RWPE2 (cell line): Measurements from ENCODE around the gene CARD9.

Experiments
- ATAC-seq: fragments of 200-7000 bp; cut with Tn5 transposase; 3 replicates; pipeline ENCODE4 v1.9.1; 2021; ENCODE audit warnings: low read depth
- DNase-seq: peaks from one replicate; pipeline ENCODE4 v3.0.0-alpha.2; 2020; ENCODE audit warnings: low spot score
- H3K27ac ChIP-seq: fragments of 450-650 bp; 2 replicates; pipeline ENCODE4 v1.5.1; 2017; ENCODE audit warnings: mild to moderate bottlenecking; ENCODE audit not compliant: poor library complexity, severe bottlenecking
- H3K27me3 ChIP-seq: fragments of 250-450 bp; sonication (Bioruptor Pico); 2 replicates; pipeline ENCODE4 v1.5.1; 2021; ENCODE audit warnings: mild to moderate bottlenecking, moderate library complexity; ENCODE audit not compliant: insufficient read depth, poor library complexity, severe bottlenecking
- H3K36me3 ChIP-seq: fragments of 250-450 bp; sonication (Bioruptor Pico); 2 replicates; pipeline ENCODE4 v1.5.1; 2020; ENCODE audit warnings: low read depth, mild to moderate bottlenecking, moderate library complexity
- H3K4me1 ChIP-seq: fragments of 250-450 bp; sonication (Bioruptor Pico); 2 replicates; pipeline ENCODE4 v1.5.1; 2021; ENCODE audit warnings: mild to moderate bottlenecking, moderate library complexity; ENCODE audit not compliant: insufficient read depth, poor library complexity, severe bottlenecking
- H3K4me3 ChIP-seq: fragments of 250-450 bp; sonication (Bioruptor Pico); 2 replicates; pipeline ENCODE4 v1.5.1; 2021; ENCODE audit warnings: mild to moderate bottlenecking, moderate library complexity; ENCODE audit not compliant: severe bottlenecking
- H3K9me3 ChIP-seq: fragments of 250-450 bp; sonication (Bioruptor Pico); 2 replicates; pipeline ENCODE4 v1.5.1; 2021; ENCODE audit warnings: mild to moderate bottlenecking, moderate library complexity; ENCODE audit not compliant: severe bottlenecking
- CTCF ChIP-seq: fragments of 450-650 bp; IDR thresholded peaks from one replicate; pipeline ENCODE4 v1.5.1; 2017; ENCODE audit warnings: mild to moderate bottlenecking, moderate library complexity; ENCODE audit not compliant: poor library complexity, severe bottlenecking

The CARD9 gene

GRCh38 chr9:136418182-136419091, 45.0 kb upstream of the CARD9 start:
- Histone ChIP-seq H3K4me1 (no peaks in the 10 kb centered on the region), H3K27ac (no peak overlapping the region), H3K9me3 (no peaks in the 10 kb centered on the region), H3K36me3 (peaks cover 93% of the 10 kb centered on the region), H3K4me3 (no peak overlapping the region), H3K27me3 (no peaks in the 10 kb centered on the region)
- no peak for TF ChIP-seq CTCF
- ATAC-seq (no peak), DNase-seq (peak; percentile 54)

- Histone ChIP-seq H3K27me3 (no peaks in the 10 kb centered on the region), H3K27ac (no peak overlapping the region), H3K4me1 (peaks cover 3% of the 10 kb centered on the region), H3K36me3 (peaks cover 95% of the 10 kb centered on the region), H3K9me3 (no peaks in the 10 kb centered on the region), H3K4me3 (no peak overlapping the region)
- ATAC-seq: no peak
- TF ChIP-seq CTCF: no peak
- no peak for DNase-seq
These were observed 43.4 kb upstream of the CARD9 start for GRCh38 chr9:136416914-136417313.

GRCh38 chr9:136416427-136416826, 43.0 kb upstream of the CARD9 start:
- Histone ChIP-seq H3K27ac (no peak overlapping the region), H3K27me3 (no peaks in the 10 kb centered on the region), H3K36me3 (peaks cover 93% of the 10 kb centered on the region), H3K4me1 (peaks cover 8% of the 10 kb centered on the region), H3K9me3 (no peaks in the 10 kb centered on the region), H3K4me3 (no peak overlapping the region)
- no peak for TF ChIP-seq CTCF
- DNase-seq (no peak), ATAC-seq (no peak)

- no peaks in the 10 kb centered on the region for H3K9me3 ChIP-seq
- H3K27ac ChIP-seq: no peak overlapping the region
- ATAC-seq (no peak), DNase-seq (no peak)
- H3K27me3 ChIP-seq: no peaks in the 10 kb centered on the region
- no peak overlapping the region for H3K4me3 ChIP-seq
- H3K36me3 ChIP-seq: peaks cover 74% of the 10 kb centered on the region
- no peak for TF ChIP-seq CTCF
- peaks cover 8% of the 10 kb centered on the region for H3K4me1 ChIP-seq
These were observed 39.5 kb upstream of the CARD9 start for GRCh38 chr9:136412962-136413361.

GRCh38 chr9:136411378-136411777, 37.9 kb upstream of the CARD9 start:
- DNase-seq (no peak), ATAC-seq (no peak)
- Histone ChIP-seq H3K36me3 (peaks cover 72% of the 10 kb centered on the region), H3K4me3 (peak overlapping the region; percentile 76), H3K27me3 (no peaks in the 10 kb centered on the region), H3K9me3 (no peaks in the 10 kb centered on the region), H3K4me1 (peaks cover 8% of the 10 kb centered on the region), H3K27ac (peak overlapping the region; percentile 66)
- no peak for TF ChIP-seq CTCF
